GM19193 (cell line): Measurements from ENCODE around the gene RRP8.

Experiments used
- POLR2A ChIP-seq: IDR thresholded peaks from 4 replicates; pipeline ENCODE4 v1.6.1; 2011; ENCODE audit not compliant: insufficient read depth, insufficient read length; ENCODE audit errors: extremely low read depth

RRP8 gene

DNA sequence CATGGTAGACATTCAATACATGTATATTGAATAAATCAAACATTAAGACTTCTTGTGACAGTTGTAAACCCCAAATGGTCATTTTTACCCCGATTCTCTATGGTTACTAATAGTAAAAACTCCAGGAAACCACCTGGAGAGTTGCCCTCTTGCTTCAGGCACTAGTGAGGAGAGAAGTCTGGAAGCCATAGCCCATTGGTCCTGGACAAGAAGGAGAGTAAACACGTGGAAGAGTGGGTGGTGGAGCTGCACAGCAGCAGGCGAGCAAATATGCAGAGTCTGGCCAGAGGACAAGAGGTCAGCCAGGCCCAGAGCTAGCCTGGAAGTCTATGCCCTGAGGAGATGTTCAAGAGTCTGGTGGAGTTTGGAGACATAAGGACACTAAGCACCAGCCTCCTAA lies 34.5 kb upstream of the RRP8 start:
- TF ChIP-seq POLR2A: no peak

GRCh38 chr11:6636480-6636879 lies 33.1 kb upstream of the RRP8 start:
- TF ChIP-seq POLR2A: no peak

GRCh38 chr11:6635082-6635932 lies 31.9 kb upstream of the RRP8 start:
- no peak for TF ChIP-seq POLR2A

GRCh38 chr11:6634534-6634933 lies 31.1 kb upstream of the RRP8 start:
- TF ChIP-seq POLR2A: no peak

DNA sequence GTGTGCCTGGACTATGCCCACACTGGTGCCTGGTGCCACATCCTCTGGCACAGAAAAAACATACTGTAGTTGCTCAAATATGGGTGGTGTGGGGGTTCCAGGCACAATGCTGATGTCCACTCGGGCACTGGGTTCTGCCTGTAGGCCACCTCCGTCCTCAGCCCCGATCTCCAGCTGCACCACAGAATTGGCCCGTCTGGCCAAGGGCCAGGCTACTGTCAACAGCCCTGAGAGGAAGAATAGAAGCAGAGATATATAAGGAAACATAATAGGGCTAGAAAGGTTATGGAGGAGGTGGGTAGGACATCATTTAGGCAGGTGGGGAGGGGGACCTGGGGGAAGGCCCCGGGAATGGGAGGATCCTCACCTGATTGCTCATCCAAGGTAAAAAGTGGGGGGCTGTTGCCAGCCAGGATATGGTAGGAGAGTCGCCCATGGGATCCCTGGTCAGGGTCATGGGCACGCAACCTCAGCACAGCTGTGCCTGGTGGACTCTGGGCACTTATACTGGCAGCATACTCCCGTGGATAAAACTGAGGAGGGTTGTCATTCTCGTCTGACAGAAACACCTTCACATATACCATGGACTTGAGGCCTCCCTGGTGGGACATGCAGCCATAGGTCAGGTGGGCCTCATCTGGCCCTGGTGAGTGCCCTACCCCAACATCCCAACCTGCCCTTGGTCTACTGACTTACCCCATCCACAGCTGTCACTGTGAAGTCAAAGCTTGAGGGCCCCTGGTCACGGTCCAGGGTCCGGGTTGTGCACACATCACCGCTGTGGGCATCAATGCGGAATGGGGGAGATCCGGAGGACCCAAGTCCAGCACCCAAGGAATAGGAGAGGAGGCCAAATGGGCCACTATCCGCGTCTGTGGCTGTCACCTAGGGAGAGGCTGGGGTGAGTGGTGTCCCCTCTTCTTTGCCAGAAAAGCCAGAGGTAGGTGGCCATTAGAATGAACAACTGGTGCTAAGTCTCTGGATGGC lies 30.3 kb upstream of the RRP8 start:
- no peak for TF ChIP-seq POLR2A

DNA sequence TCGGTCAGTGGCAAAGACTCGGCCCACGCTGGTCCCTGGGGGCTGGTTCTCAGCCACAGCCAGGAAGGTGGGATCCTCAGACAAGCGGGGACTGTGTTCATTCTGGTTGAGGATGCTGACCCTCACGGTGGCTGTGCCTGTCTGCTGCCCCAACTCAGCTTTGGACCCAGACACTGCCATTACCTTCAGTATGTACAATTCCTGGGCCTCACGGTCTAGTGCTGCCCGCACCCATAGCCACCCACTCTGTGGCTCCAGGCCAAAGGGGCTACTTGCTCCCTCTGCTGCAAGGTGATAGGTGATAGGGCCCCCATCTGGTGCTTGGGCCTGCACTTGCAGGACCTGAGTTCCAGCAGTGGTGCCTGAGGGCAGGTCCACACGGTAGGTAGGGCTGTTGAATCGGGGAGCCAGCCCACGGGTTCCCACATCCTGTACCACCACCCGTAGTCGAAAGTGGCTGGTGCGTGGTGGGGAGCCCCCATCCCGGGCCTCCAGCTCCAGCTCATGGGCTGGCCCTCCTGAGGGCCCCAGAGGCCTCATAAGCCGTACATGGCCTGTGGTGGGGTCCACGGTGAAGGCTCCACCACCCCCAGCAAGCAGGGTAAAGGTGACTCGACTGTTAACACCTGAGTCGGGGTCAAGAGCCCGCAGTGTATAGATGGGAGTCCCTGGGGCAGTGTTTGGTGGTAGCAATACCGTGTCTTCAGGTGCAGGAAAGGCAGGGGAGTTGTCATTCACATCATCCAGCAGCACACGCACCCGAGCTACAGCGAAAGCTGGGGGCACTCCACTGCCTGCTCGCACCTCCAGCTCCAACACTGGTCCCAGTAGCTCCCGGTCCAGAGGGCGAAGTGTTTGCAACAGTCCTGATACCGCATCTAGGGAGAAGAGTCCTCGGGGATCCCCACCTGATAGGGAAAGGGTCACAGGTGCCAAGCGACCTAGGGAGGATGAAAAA lies 29.0 kb upstream of the RRP8 start:
- no peak for TF ChIP-seq POLR2A

- TF ChIP-seq POLR2A: no peak
These were observed 28.0 kb upstream of the RRP8 start for GRCh38 chr11:6631361-6631890.

DNA sequence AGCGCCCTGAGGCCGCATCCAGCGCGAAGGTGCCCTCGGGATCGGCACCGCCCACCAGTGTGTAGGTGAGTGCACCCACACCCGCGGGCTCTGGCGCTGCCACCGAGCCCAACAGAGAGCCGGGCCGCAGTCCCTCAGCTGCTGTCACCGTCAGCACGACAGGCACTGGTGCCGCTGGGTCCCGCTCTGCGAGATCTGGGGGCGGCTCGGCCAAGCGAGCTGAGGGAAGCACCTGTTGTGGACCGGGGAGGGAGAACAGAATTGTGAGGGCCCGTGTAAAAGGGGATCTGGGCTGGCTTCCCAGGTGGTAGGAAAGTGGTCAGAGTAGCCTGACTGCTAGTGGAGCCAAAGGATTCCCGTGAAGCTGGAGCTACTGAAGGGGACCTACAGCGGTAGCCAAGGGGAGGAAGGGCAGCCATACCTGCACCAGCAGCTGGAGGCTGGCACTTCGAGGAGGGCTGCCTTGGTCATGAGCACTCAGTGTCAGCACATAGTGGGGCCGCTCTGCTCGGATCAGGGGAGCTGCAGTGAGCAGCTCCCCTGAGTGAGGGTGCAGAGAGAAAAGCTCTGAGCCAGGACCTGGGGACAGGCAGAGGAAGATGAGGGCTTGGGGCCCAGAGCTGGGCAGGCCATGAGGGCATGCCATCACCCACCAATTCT lies 27.3 kb upstream of the RRP8 start:
- TF ChIP-seq POLR2A: no peak

GRCh38 chr11:6629892-6630631 lies 26.6 kb upstream of the RRP8 start:
- no peak for TF ChIP-seq POLR2A

DNA sequence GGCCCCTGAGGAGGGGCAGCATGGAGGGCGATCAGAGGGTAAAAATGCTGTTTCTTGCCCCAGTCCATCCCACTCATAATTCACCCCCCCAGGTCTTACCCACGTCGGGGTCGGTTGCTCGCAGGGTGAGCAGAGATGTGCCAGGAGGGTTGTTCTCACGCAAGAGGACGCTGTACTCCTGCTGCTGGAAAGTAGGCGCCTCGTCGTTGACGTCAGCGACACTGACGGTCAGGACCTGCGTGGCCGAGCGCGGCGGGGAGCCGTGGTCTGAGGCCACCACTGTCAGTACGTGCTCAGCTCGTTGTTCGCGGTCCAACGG lies 26.1 kb upstream of the RRP8 start:
- no peak for TF ChIP-seq POLR2A

DNA sequence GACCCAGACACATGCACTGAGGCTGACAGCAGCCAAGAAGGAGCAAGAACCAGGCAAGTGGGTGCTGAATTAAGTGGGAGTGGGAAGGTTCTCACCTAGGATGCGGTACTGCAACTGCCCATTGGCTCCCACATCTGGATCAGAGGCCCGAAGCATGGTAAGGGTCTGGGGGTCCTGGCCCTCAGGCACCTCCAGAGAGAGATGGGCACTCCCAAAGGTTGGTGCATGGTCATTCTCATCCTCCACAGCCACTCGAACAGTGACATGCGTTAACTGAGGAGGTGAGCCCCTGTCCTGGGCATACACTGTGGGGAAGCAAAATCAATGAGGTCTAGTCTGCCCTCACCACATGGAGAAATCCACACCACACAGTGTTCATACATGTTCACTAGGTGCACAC lies 25.1 kb upstream of the RRP8 start:
- no peak for TF ChIP-seq POLR2A

- TF ChIP-seq POLR2A: no peak
These were observed 24.4 kb upstream of the RRP8 start for GRCh38 chr11:6627762-6628241.

DNA sequence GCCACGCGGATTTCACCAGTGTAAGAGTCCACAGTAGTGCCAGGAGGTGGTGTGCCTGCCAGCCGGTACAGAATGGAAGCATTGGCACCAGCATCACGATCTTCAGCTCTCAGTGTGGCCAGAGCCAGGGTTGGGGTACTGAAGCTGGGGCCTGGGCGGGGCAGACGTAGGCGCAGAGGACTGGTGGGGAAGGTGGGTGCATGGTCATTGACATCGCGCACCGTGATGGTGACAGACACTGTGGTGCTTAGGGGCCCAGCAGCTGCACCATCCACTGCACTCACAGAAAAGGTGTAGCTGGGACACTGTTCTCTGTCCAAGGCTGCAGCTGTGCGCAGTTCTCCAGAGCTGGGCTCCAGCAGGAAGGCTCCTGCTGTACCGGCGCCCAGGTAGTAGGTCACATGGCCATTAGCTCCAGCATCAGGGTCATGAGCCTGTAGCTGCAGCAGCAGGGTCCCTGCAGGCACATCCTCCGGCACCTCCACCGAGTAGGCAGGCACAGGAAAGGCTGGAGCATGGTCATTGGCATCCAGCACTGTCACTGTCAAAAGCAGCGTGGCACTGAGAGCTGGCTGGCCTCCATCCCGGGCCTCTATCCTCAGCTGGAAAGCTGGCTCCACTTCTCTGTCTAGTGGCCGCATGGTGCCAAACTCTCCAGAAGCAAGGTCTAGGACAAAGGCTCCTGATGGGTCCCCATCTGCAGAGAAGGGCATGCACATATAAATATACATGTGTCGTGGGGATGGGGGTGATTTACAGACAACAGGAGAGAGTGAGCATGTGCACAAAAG lies 23.8 kb upstream of the RRP8 start:
- no peak for TF ChIP-seq POLR2A

- no peak for TF ChIP-seq POLR2A
These were observed 22.5 kb upstream of the RRP8 start for GRCh38 chr11:6625832-6626420.
